ENCODE measurements around the gene SNX22. TPM values are rescaled to one million over a fixed set of nuclear protein-coding genes. Genes with fewer than 3 reads are reported as not detected.

SNX22 gene
- polyA plus RNA-seq, 10 donors, result 0.39 to 1.5 (median 0.80) TPM

DNA sequence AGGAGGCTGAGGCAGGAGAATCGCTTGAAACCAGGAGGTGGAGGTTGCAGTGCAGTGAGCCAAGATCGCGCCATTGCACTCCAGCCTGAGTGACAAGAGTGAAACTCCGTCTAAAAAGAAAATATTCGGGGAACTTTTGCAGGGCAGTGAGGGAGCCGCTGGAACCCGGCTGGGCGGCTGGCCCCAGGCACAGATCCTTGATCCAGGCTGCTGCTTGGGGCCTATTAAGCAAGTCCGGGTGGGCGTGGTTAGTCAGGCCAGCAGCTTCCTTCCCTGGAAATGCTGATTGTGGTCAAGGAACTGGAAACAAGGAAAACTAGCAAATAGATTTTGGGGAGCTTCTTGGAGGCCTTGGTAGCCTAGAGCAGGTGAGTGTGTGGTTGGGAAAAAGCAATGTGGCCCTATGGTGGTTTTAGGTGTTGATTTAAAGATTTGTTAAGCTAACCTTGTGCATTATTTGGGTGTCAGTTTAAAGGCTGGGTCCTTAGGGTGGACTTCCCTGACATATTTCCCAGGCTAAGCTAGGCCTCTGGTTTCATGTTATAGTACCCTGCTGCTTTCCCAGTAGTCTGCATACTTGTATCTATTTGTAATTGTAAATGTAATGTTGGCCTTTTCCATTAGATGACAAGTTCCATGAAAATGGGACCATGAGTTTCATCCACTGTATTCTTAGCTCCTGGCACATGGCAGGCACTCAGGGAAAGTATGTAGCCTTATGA is 17.7 kb upstream of the SNX22 start:
- DNase-seq, result no peak

DNA sequence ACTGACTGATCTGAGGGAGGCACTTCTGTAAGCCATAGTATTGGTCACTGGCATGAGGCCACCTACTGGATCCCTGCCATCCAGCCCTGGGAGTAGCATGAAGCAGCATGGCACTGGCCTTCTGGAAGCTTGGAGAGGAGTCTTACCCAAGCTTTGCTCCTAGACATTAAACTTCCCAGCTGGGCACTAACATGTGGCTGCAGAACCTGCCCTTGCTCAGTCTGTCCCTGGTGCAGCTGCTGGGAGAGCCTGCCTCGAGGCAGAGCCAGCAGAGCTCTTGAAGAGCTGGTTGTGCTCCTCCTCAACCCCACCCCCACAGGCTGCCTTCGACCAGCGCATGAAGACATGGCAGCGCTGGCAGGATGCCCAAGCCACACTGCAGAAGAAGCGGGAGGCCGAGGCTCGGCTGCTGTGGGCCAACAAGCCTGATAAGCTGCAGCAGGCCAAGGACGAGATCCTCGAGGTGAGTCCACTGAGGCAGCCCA is 17.1 kb upstream of the SNX22 start:
- DNase-seq, result no peak

DNA sequence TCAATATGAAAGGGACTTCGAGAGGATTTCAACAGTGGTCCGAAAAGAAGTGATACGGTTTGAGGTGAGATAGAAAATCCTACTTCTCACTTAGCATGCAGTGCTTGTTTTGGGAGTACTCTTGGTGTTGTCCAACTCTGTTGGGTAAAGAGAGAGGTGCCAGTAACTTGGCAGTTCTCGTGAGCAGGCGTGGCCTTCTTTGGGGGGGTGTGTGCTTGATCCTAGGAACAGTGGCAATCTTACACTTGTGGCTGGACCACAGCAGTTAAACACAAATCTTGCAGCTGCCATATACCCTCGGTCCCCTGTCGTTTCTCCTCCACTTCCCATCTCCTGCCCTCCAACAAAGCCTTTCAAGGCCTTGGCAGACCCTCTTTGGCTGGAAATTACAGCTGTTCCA is 15.2 kb upstream of the SNX22 start:
- DNase-seq, result no peak

DNA sequence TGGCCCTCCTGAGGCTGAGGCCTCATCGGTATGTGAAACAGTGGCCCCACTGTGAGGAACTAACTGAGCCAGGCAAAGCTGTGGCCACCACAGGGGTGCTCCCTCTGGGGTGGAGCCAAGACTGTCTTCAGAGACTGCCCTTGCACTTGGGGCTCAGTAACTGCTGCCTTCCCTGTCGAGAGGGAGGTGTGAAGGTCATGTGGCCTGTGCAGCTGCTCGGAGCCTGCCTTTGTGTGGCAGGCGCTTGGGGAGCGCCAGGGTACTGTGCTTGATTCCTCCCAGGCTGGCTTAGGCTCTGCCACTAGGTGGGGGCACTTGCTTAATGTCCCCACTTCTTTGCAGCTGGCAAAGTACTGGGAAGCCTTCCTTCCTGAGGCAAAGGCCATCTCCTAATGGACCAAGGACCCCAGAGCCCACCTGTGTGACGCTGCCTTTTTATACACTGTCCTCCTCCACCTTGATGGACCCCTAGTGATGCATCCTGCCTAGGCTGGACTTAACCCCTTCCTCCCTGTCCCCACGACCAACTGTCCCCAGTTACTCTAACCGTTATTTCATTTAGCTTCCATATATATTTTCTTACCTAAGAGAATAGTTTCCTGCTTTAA is 14.2 kb upstream of the SNX22 start:
- no peak for DNase-seq

DNA sequence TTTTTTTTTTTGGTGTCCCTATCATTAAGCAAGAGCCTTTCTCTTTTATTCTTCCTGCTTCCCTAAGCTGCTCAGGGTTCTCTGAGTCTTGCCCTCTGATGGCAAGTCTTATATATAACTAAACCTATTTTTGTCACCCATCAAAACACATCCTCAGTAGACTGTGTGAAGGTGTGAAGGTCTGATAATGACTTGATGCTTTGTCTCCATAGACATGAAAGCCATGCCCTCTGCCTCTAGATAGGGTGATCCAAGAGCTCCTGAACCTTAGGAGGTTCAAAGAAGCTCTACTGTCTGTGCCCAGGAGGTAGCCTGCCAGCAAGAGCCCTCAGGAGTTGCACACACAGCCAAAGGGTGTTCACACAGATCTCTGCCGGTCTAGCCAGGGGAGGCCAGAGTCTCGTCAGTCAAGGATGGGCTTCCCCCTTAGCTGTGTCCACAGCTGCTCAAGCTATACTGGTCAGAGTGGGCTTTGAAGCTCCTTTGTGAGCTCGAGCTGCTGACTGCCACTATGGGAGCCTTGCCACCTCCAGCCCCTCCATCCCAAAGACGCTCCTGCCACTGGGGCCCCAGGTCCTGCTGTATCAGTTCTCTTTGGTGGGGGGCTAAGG is 13.1 kb upstream of the SNX22 start:
- no peak for DNase-seq

DNA sequence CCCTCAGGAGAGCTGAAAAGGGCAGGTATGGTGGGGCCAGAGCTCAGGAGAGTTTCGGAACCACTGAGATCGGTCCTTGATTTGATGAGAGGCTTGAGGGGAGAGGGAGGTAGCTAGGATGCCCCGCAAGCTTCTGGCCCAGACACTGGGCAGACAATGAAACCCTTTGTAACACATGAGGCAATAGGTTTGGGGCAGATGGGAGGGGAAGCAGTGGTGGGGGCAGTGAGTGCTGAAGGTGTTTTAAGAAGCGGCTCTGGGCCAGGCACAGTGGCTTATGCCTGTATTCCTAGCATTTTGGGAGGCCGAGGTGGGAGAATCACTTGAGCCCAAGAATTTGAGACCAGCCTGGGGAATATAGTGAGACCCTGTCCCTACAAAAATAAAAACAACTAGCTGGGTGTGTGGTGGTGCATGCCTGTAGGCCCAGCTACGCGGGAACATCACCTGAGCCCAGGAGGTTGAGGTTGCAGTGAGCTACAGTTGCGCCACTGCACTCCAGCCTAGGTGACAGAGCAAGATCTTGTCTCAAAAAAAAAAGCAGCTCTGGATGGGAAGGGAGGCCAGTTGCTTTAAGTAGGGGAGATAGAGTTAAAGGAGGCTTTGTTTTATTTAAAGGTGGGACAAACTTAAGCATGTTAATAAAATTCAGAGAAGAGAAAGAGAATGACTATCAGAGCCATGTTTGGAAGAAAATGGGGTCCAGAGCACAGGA is 9.6 kb upstream of the SNX22 start:
- no peak for DNase-seq

DNA sequence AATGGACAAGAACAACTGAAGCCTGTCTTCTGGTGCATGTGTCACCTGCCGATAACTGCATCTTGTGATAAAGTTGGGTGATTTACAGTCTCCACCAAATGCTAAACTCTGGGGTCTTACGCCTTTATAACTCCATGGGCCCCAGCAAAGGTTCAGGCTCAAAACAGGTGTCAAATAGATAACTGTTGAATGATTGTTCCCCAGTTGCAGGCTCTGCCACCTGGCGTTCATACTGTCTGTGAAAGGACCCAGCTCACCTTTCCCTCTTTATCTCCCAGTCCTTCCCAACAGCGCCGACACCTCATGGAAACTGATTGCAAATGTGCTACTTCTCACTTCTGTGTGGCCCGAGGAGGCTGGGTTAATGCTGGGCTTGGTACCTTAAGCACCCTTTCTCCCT is 8.3 kb upstream of the SNX22 start:
- DNase-seq, result no peak

DNA sequence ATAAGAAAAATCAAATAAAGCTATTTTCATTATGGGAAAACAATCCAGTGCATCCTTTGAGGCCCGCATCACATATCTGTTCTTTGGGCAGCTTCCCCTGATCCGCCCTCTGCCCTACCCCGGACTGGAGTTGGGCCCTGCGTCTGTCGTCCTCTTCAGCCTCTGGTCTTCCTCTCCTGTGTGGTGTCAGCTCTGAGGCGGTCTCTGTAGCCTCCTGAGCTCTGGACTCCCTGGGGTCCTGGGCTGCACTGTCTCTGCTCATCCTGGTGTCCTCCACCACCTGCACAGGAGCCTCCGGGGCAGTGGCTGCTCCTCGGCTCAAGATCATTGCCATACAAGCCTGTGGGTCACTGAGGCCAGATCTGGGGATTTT is 7.4 kb upstream of the SNX22 start:
- DNase-seq, result no peak

DNA sequence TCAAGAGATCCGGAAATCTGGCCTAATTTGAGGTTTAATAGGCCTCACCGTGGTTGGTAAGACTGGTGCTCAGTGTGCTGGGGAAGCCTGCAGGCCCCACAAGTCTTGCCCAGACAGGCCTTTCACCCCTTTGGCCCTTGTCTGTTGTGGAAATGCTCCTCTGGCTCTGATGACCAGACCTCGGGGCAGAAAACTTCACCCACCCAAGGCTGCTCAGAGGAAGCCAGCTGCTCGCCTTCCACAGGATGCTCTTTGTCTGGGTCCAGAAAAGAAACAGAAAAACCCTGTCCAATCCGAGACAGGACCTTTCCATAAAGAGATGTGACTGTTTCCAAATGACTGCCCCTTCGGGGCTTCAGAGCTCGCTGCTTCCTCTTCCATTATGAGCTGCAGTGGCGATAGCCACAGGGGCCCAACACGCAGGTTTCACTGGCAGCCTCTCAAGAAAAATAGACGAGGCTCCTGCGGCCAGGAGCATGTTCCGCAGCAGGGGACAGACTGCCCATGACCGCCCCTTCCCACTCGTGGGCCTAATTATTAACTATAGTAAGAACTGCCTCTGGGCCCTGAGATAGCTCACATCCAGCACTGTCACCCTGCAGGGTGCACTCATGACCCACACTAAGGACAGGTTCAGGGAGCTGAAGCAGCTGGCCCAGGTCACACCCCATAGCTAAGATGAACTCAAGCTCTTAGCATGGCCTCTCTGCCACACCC is 6.8 kb upstream of the SNX22 start:
- DNase-seq, result no peak

DNA sequence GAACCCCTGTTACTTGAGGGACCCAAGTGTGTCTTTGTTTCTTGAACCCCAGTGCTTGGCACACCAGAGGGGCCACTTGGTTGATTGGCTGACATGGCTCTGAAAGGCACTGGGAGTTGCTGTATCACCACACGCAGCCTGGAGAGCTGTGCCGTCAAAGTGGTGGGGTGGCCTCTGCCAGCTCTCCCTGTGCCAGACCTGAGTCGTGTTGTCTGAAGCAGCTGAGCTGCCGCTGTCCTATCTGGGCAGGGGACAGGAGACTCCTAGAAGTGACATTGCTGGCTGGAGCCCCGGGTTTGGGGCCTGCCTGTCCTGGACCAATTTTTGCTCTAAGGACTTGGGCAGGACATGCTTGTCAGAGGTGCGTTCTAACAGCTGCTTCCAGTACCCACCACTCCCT is 5.5 kb upstream of the SNX22 start:
- no peak for DNase-seq

DNA sequence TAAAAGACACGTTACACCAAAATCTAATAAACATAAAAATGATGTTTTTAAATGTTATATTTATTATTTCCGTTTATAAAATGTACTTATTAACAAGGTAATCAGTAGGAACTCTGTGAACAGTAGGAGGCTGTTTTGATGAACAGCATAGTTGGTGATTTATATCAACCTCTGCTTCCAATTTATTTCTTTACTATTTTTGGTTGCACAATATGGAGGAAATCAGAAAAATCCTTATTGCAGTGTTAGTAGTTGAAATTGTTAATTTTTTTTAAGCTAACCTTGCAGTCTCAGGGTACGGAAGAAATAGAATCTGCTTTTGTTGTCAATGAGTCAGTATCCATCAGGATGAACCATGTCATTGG is 5.0 kb upstream of the SNX22 start:
- DNase-seq, result no peak

DNA sequence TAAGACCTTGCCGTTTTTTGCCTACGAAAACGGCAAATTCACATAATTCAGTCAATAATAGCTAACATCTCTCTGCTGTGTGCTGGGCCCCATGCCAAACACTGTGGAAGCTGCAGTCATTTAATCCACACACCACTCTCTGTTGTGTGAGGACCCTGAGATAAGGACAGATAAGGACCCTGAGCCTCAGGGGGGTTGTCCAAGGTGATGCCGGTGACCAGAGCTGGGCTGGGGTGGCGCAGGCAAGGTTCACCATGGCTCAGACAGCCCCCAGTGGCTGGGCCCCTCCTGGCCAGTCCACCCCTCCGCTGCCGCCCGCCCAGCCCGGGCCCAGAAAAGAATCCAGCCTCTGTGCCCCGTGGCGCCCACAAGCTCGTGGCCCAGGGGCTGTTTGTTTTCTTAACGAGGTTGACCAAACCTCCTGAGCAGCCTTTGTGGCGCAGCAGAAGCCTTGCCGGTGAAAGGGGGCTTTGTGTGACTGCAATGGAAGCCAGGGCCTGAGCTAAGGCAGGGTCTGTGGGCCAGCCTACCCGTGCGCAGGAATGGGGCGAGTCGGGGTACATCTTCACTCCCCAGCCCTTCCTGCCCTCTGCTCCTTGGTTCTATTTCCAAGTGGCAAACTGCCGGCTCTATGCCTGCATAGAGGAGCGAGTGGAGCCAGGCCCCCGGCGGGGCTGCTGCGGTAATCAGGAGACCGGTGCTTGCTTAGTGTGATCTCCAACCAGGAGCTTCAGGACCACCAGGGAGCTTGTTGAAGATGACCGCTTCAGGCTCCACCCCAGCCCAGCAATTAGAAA is 4.4 kb upstream of the SNX22 start:
- DNase-seq, result no peak

DNA sequence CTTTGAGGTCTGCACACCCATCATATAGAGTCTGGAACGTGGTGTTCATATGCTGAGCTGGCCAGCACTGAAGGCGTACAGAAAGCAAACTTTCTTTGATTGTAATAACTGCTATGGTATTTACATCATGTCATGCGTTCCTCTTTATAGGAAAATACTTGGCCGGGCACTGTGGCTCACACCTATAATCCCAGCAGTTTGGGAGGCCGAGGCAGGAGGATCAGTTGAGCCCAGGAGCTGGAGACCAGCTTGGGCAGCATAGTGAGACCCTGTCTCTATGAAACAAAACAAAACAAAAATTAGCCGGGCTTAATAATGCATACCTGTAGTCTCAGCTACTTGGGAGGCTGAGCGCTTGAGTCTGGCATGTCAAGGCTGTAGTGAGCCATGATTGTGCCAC is 3.4 kb upstream of the SNX22 start:
- DNase-seq, result no peak

DNA sequence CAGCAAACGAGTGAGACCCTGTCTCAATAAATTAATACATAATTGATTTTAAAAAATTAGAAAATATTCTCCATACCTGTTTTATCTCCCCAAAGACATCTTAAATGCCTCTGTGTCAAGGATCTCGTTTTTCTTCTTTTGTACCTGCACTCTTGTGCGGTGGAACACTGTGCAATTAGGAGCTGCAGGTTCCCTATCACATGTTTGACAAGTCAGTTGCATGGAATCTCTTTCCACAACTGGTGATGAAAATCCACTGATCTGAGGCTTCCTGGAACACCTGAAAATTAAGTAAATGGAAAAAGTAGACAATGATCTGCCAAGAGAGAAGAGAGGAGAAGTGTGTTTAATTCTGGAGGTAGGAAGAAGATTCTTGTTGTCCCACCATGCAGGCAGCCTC is 3.0 kb upstream of the SNX22 start:
- DNase-seq, result no peak

DNA sequence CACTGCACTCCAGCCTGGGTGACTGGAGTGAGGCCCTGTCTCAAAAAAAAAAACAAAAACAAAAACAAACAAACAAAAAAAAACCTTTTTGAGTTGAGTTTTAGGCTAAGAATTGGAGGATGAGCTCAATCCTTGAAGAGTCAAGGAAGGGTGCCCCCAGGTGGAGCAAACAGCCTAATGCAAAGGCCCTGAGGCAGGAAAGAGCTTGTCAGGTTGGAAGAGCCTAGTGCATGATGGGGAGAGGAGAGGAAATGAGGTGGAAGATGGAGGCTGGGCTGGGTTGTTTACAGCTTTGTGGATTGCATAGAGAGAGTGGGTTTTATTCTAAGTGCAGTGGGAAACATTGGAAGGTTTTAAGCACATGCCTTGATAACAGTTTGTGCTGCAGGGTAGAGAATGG is 2.1 kb upstream of the SNX22 start:
- DNase-seq, result no peak

DNA sequence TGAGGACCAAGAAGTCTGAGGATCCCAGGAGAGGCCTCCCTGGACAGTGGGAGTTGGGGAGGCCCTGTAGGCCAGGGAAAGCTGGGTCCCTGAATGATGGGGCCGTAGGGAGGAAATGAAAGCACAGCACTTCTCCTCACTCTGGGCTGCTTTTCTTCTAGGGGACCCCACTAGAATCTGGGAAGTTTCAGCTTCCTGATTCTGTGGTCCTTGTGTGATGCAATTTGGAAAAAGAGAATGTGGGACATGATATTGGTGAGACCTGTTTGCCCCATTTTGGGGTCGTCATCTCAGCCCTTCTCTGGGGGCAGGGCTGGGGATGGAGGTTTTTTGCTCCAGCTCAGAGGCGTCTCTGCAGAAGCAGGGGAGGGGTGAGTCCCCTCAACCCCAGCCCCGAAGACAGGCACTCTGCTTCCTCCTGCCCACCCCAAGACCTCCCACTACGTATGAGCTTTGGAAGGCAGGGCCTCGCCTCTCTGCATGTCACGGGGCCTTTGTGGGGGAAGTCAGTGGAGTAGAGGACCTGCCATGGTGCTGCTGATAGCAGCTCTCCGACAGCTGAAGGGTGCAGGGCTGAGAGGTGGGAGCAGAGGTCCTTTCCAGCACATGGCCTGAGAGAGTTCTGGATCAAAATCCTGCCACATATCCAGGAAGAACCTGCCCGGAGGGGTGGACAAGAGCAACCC is 1.5 kb upstream of the SNX22 start:
- DNase-seq, result no peak

DNA sequence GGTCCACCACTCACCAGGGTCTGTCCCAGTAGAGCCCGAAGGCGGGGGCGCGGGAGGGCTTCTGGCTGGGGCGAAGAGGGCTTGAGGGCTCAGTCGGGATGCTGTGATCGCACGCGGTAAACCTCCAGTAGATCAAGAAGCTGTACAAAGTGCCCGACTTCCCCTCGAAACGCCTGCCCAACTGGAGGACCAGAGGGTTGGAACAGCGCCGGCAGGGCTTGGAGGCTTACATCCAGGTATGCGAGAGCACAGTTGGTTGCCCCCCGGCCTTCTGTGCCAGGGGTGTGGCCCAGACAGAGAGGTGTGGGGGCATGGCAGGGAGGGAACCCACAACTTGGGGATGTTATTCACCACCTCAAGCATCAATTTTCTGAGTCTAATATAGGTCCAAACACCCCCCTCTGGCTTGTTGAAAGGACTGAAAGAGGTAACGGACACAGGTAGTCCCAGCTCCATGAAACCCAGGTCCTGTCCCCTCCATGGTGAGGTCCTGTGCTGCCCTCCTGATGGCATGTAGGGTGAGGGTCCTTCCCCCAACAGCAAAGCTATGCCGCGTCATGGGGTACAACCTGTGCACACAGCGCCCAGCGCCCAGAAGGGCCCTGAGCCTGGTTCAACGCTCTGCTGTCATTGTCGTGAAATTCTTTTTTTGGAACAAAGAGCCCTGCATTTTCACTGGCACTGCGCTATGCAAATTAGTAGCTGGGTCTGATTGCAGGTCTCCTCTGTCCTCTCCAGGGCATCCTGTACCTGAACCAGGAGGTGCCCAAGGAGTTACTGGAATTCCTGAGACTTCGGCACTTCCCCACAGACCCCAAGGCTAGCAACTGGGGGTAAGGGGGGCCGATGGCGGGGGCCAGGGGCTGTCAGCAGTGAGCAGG is 1.2 kb downstream of the SNX22 start:
- DNase-seq, result no peak

DNA sequence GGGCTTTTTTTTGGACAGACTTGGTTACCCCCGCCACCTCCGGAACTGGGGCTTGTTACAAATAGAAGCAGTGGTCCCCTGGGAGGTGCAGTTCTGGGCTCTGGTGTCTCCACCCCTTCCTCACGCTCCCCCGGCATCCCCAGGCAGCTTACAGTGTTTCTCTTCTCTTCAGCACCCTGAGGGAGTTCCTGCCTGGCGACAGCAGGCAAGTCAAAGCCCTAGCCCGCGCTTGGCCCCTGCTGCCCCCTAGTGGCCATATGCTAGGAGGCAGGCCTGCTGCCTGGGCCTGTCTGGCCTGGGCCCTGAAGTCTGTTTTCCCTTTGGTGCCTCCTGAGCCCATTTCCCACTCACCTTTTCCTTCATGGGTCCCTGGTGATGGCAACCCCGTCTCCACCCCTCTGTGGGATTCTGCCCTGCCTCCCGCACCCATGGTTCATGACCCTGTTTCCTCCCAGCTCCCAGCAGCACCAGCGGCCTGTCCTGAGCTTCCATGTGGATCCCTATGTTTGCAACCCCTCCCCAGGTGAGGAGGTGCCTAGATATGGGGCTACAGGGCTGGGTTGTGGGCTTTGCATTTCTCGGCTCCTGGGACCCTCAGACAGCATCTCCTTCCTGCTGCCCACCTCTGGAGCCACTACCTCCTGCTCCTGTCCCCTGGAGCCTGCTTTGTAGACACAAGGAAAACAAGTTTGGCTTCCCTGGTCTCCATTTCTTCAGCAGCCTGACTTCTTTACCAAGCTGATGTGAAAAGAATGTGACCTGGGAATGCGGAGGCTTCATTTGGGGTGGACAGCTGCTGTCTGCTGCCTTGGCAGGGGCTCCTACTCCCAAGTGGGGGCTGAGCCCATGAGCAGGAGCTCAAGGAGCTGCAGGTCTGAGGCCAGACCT is 2.2 kb downstream of the SNX22 start:
- peak; percentile 71 to 91 (median 86) for DNase-seq
